Hepatocyte (in vitro differentiated cells): ENCODE measurements around the gene SEMA3A. TPM values are rescaled to one million over a fixed set of nuclear protein-coding genes. Genes with fewer than 3 reads are reported as not detected.

ENCODE experiments used
- DNase-seq: peaks from one replicate; pipeline ENCODE4 v3.0.0-alpha.2; 2016; ENCODE audit warnings: low spot score
- H2AFZ ChIP-seq: fragments of 200-600 bp; sonication (generic); 2 replicates; pipeline ENCODE4 v1.6.0; 2016; ENCODE audit warnings: antibody characterized with exemption, mild to moderate bottlenecking
- H3K27ac ChIP-seq: fragments of 200-600 bp; sonication (generic); 2 replicates; pipeline ENCODE4 v1.5.1; 2016; ENCODE audit warnings: mild to moderate bottlenecking
- H3K27me3 ChIP-seq: fragments of 200-600 bp; sonication (generic); 2 replicates; pipeline ENCODE4 v1.6.1; 2016
- H3K36me3 ChIP-seq: fragments of 200-600 bp; sonication (generic); replicated peaks from 2 replicates; pipeline ENCODE4 v1.5.1; 2016; ENCODE audit warnings: low read depth; ENCODE audit not compliant: insufficient read depth
- H3K4me1 ChIP-seq: fragments of 200-600 bp; sonication (generic); 2 replicates; pipeline ENCODE4 v1.5.1; 2016; ENCODE audit warnings: mild to moderate bottlenecking, moderate library complexity; ENCODE audit not compliant: insufficient read depth
- H3K4me2 ChIP-seq: fragments of 200-600 bp; sonication (generic); 2 replicates; pipeline ENCODE4 v1.6.0; 2016
- H3K4me3 ChIP-seq: fragments of 200-600 bp; sonication (generic); 2 replicates; pipeline ENCODE4 v1.5.1; 2016; ENCODE audit warnings: mild to moderate bottlenecking
- H3K79me2 ChIP-seq: fragments of 200-600 bp; sonication (generic); 2 replicates; pipeline ENCODE4 v1.6.0; 2017; ENCODE audit warnings: mild to moderate bottlenecking
- H3K9me2 ChIP-seq: fragments of 200-600 bp; sonication (generic); replicated peaks from 2 replicates; pipeline ENCODE4 v1.6.0; 2017; ENCODE audit warnings: mild to moderate bottlenecking; ENCODE audit not compliant: insufficient read depth
- H3K9me3 ChIP-seq: fragments of 200-600 bp; sonication (generic); 2 replicates; pipeline ENCODE4 v1.5.1; 2016; ENCODE audit warnings: low read depth, mild to moderate bottlenecking
- H4K20me1 ChIP-seq: fragments of 200-600 bp; sonication (generic); 2 replicates; pipeline ENCODE4 v1.6.0; 2016; ENCODE audit warnings: mild to moderate bottlenecking; ENCODE audit not compliant: insufficient read depth, poor library complexity, severe bottlenecking
- CTCF ChIP-seq: fragments of 200-600 bp; sonication (generic); IDR thresholded peaks from 2 replicates; pipeline ENCODE4 v1.5.1; 2016; ENCODE audit warnings: antibody characterized with exemption, mild to moderate bottlenecking; ENCODE audit not compliant: poor library complexity
- EZH2 ChIP-seq: fragments of 200-600 bp; sonication (generic); IDR thresholded peaks from 2 replicates; pipeline ENCODE4 v1.6.1; 2016; ENCODE audit warnings: antibody characterized with exemption, mild to moderate bottlenecking, borderline replicate concordance
- EZH2phosphoT487 ChIP-seq: fragments of 200-600 bp; sonication (generic); IDR thresholded peaks from one replicate; pipeline ENCODE4 v1.6.1; 2018; ENCODE audit warnings: antibody characterized with exemption, mild to moderate bottlenecking, low read depth, moderate library complexity; ENCODE audit not compliant: unreplicated experiment, severe bottlenecking
- whole genome bisulfite sequencing: methylation state at CpG from one replicate; pipeline ENCODE4 v1.1.6; 2016; ENCODE audit warnings: low lambda C conversion rate; ENCODE audit errors: missing lambda C conversion rate; 5-methylcytosine and 5-hydroxymethylcytosine counted together
- polyA plus RNA-seq: library from polyadenylated mRNA; unstranded; fragments of >200 nt; fragmentation: Nextera tagmentation; extraction: Ambion mirVana; gene quantifications from 2 replicates; pipeline ENCODE4 v1.2.1, GENCODE V29; 2016
- total RNA-seq: library from RNA; depleted of rRNA; stranded (reverse); fragments of >200 nt; gene quantifications from 2 replicates; pipeline ENCODE4 v1.2.3, GENCODE V29; 2014

Gene SEMA3A
- total and polyA plus RNA-seq, 2 experiments from 2014 or later: 19.3 to 64.6 TPM

GRCh38 chr7:83985821-83986220 lies 208.8 kb downstream of the SEMA3A start:
- H3K36me3 ChIP-seq: no peaks in the 10 kb centered on the region
- no peak overlapping the region for H3K27ac ChIP-seq
- no peak for DNase-seq
- TF ChIP-seq EZH2phosphoT487 (no peak), EZH2 (no peak), CTCF (no peak)
- no peaks in the 10 kb centered on the region for H3K27me3 ChIP-seq
- no peaks in the 10 kb centered on the region for H3K4me1 ChIP-seq
- no peaks in the 10 kb centered on the region for H3K9me2 ChIP-seq
- no peak overlapping the region for H3K4me3 ChIP-seq
- no peaks in the 10 kb centered on the region for H4K20me1 ChIP-seq
- H3K4me2 ChIP-seq: no peak overlapping the region
- H3K79me2 ChIP-seq: no peaks in the 10 kb centered on the region
- no peaks in the 10 kb centered on the region for H3K9me3 ChIP-seq
- 91% methylated on average over 5 of the region's 5 CpGs for WGBS
- no peak overlapping the region for H2AFZ ChIP-seq

- Histone ChIP-seq H2AFZ (no peak overlapping the region), H3K4me2 (no peak overlapping the region), H3K4me3 (no peak overlapping the region), H3K79me2 (no peaks in the 10 kb centered on the region), H3K4me1 (no peaks in the 10 kb centered on the region), H3K27me3 (no peaks in the 10 kb centered on the region), H4K20me1 (no peaks in the 10 kb centered on the region), H3K9me2 (no peaks in the 10 kb centered on the region), H3K36me3 (no peaks in the 10 kb centered on the region), H3K27ac (no peak overlapping the region), H3K9me3 (no peaks in the 10 kb centered on the region)
- DNase-seq: no peak
- TF ChIP-seq EZH2 (no peak), CTCF (no peak), EZH2phosphoT487 (no peak)
These were observed 210.0 kb downstream of the SEMA3A start for GRCh38 chr7:83984591-83984990.

- Histone ChIP-seq H3K4me2 (no peak overlapping the region), H3K27ac (no peak overlapping the region), H3K79me2 (no peaks in the 10 kb centered on the region), H3K27me3 (no peaks in the 10 kb centered on the region), H3K9me3 (no peaks in the 10 kb centered on the region), H3K9me2 (no peaks in the 10 kb centered on the region), H4K20me1 (no peaks in the 10 kb centered on the region), H2AFZ (no peak overlapping the region), H3K36me3 (no peaks in the 10 kb centered on the region), H3K4me3 (no peak overlapping the region), H3K4me1 (no peaks in the 10 kb centered on the region)
- TF ChIP-seq EZH2phosphoT487: no peak
- no peak for TF ChIP-seq EZH2
- no peak for TF ChIP-seq CTCF
- DNase-seq: no peak
- 77% methylated on average over 4 of the region's 4 CpGs for WGBS
These were observed 210.5 kb downstream of the SEMA3A start for GRCh38 chr7:83984076-83984475.

GRCh38 chr7:83983606-83984005 lies 211.0 kb downstream of the SEMA3A start:
- Histone ChIP-seq H3K27me3 (no peaks in the 10 kb centered on the region), H2AFZ (no peak overlapping the region), H3K79me2 (no peaks in the 10 kb centered on the region), H3K27ac (no peak overlapping the region), H3K9me2 (no peaks in the 10 kb centered on the region), H3K36me3 (no peaks in the 10 kb centered on the region), H3K9me3 (no peaks in the 10 kb centered on the region), H3K4me3 (no peak overlapping the region), H4K20me1 (no peaks in the 10 kb centered on the region), H3K4me2 (no peak overlapping the region), H3K4me1 (no peaks in the 10 kb centered on the region)
- no peak for DNase-seq
- 93% methylated on average over 1 of the region's 1 CpG for WGBS
- TF ChIP-seq EZH2phosphoT487: no peak
